ENCODE measurements around the gene PSMD12.

DNA sequence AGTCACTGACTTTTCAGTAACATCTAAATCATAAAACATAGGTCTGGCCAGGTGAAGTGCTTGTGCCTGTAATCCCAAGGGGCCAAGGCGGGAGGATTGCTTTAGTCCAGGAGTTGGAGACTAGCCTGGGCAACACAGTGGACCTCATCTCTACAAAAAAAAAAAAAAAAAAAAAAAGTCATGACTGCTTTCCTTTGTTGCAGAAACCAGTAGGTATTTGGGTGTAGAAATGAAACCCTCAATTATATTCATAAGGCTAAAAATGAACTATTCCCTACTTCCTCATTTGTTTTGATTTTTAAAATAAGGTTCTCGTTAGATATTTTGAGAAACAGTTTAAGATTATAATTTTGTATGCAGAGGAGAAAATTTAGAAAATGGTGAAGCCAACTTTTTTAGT, 36.7 kb upstream of the PSMD12 start:
- TF ChIP-seq SIN3A (IDR thresholded peaks at IDR 0.05; ENCODE audit: borderline replicate concordance, insufficient read depth, low read length), result no peak
- no peak for TF ChIP-seq TAF1 (IDR thresholded peaks at IDR 0.05; ENCODE audit: borderline replicate concordance, insufficient read depth, low read length)
- no peak for TF ChIP-seq REST (IDR thresholded peaks at IDR 0.05; ENCODE audit: insufficient read depth in 1 of 2, low read depth in 2 of 2, low read length in 2 of 2)

All from PFSK-1 (cell line).